ENCODE data around the gene FBXO31.

- no peak for TF ChIP-seq CTCF (IDR thresholded peaks at IDR 0.05)
- TF ChIP-seq POLR2AphosphoS5 (IDR thresholded peaks at IDR 0.05; ENCODE audit: insufficient read depth in 1 of 2, low read depth in 1 of 2): no peak
- no peak for TF ChIP-seq POLR2A (IDR thresholded peaks at IDR 0.05)
Observed at GRCh38 chr16:87361916-87362619, 21.5 kb downstream of the FBXO31 start.
